Panc1 (cell line): Measurements from ENCODE around the gene MGAT5. TPM values are rescaled to one million over a fixed set of nuclear protein-coding genes. Genes with fewer than 3 reads are reported as not detected.

Experiments used
- ATAC-seq: fragments of 200-7000 bp; cut with Tn5 transposase; 2 replicates; pipeline ENCODE4 v1.9.1; 2020; ENCODE audit warnings: mild to moderate bottlenecking, moderate library complexity
- BruUV-seq: library from RNA; stranded (reverse); fragments of 400-500 nt; replicated peaks from 2 replicates; lab custom pipeline; 2021; lab: Mats Ljungman, UMichigan
- CTCF ChIA-PET: fragments of 300-600 bp; sonication (Branson Sonifier 250); formaldehyde crosslinking; loops from one replicate; lab custom pipeline; 2022; ENCODE audit warnings: antibody characterized with exemption; lab: Charles Lee
- POLR2A ChIA-PET: fragments of 300-600 bp; sonication (Branson Sonifier 250); formaldehyde crosslinking; loops from one replicate; lab custom pipeline; 2022; ENCODE audit warnings: antibody characterized with exemption; lab: Charles Lee
- DNase-seq: peaks from one replicate; pipeline ENCODE4 v3.0.0-alpha.2; 2010; ENCODE audit warnings: low read depth, low spot score
- H3K27ac ChIP-seq: 2 replicates; pipeline ENCODE4 v1.5.1; 2011; ENCODE audit warnings: mild to moderate bottlenecking, low read length, inconsistent platforms
- H3K27me3 ChIP-seq: fragments of 200-500 bp; sonication (Bioruptor generic); 2 replicates; pipeline ENCODE4 v1.6.0; 2014; ENCODE audit warnings: low read length, inconsistent platforms; ENCODE audit not compliant: control insufficient read depth, insufficient read depth
- H3K36me3 ChIP-seq: fragments of 200-500 bp; sonication (Bioruptor generic); 2 replicates; pipeline ENCODE4 v1.5.1; 2014; ENCODE audit warnings: inconsistent platforms, mild to moderate bottlenecking, low read length, moderate library complexity; ENCODE audit not compliant: control insufficient read depth, insufficient read depth
- H3K4me1 ChIP-seq: 2 replicates; pipeline ENCODE4 v1.5.1; 2011; ENCODE audit warnings: inconsistent platforms, mild to moderate bottlenecking, low read length, moderate library complexity; ENCODE audit not compliant: control insufficient read depth, insufficient read depth
- H3K4me3 ChIP-seq, 2 experiments: 2 replicates each; pipeline ENCODE4 v1.5.1; 2011 to 2012; ENCODE audit warnings: low read depth in 2 of 2, low read length in 2 of 2, mild to moderate bottlenecking in 2 of 2, inconsistent platforms in 1 of 2, moderate library complexity in 1 of 2
- H3K9me3 ChIP-seq: fragments of 200-500 bp; sonication (Bioruptor generic); 2 replicates; pipeline ENCODE4 v1.5.1; 2014; ENCODE audit warnings: low read depth, mild to moderate bottlenecking, inconsistent platforms, low read length, moderate library complexity; ENCODE audit not compliant: control insufficient read depth, insufficient read depth
- POLR2AphosphoS5 ChIP-seq: IDR thresholded peaks from 2 replicates; pipeline ENCODE4 v1.6.1; 2012; ENCODE audit warnings: mild to moderate bottlenecking, low read depth, low read length, moderate library complexity
- REST ChIP-seq, 2 experiments: IDR thresholded peaks; 2 replicates each; pipeline ENCODE4 v1.6.1; 2011 to 2012; ENCODE audit warnings: low read depth in 2 of 2, control low read depth in 1 of 2, low read length in 1 of 2, mild to moderate bottlenecking in 1 of 2, moderate library complexity in 1 of 2; ENCODE audit not compliant: insufficient read depth in 1 of 2
- SIN3A ChIP-seq: IDR thresholded peaks from 2 replicates; pipeline ENCODE4 v1.6.1; 2012; ENCODE audit warnings: low read depth, mild to moderate bottlenecking, low read length, moderate library complexity, borderline replicate concordance; ENCODE audit not compliant: insufficient read depth
- TCF7L2 ChIP-seq: IDR thresholded peaks from 2 replicates; pipeline ENCODE4 v1.6.1; 2011; ENCODE audit warnings: mild to moderate bottlenecking, low read depth, low read length, inconsistent platforms
- in situ Hi-C: cut with HindIII; loops from 2 replicates; pipeline ENCODE4 v1.10.0; 2016; ENCODE audit warnings: low sequenced_read_pairs, low pct_unique_long_range_greater_than_20kb
- intact Hi-C: fragments of 100-400 bp; cut with micrococcal nuclease; formaldehyde crosslinking; loops from one replicate; pipeline ENCODE4 v1.10.0; 2022; ENCODE audit not compliant: unreplicated experiment
- total RNA-seq: library from RNA; stranded (reverse); gene quantifications from one replicate; pipeline ENCODE4 v1.2.1, GENCODE V29; 2021; ENCODE audit not compliant: unreplicated experiment
- TF ChIP-seq, protein P1 (sequence below): fragments of 450-650 bp; IDR thresholded peaks from 2 replicates; pipeline ENCODE4 v1.5.1; 2017; ENCODE audit warnings: mild to moderate bottlenecking

The MGAT5 gene
- total RNA-seq, 1 experiment from 2014 or later = 22.1 TPM

GRCh38 chr2:134308474-134309385, 54.9 kb downstream of the MGAT5 start:
- in situ Hi-C loops (no loop called here), intact Hi-C loops (no loop called here)
- Histone ChIP-seq H3K4me1 (no peaks in the 10 kb centered on the region), H3K9me3 (no peaks in the 10 kb centered on the region), H3K4me3 (no peak overlapping the region), H3K27me3 (no peaks in the 10 kb centered on the region), H3K36me3 (no peaks in the 10 kb centered on the region), H3K27ac (no peak overlapping the region)
- ATAC-seq (no peak), DNase-seq (no peak)
- ChIA-PET POLR2A (no interaction called here), CTCF (no interaction called here)
- BruUV-seq = no TSS peak
- no peak for TF ChIP-seq REST (IDR thresholded peaks at IDR 0.05; ENCODE audit: insufficient read depth in 1 of 2, low read depth in 2 of 2, low read length in 1 of 2)

DNA sequence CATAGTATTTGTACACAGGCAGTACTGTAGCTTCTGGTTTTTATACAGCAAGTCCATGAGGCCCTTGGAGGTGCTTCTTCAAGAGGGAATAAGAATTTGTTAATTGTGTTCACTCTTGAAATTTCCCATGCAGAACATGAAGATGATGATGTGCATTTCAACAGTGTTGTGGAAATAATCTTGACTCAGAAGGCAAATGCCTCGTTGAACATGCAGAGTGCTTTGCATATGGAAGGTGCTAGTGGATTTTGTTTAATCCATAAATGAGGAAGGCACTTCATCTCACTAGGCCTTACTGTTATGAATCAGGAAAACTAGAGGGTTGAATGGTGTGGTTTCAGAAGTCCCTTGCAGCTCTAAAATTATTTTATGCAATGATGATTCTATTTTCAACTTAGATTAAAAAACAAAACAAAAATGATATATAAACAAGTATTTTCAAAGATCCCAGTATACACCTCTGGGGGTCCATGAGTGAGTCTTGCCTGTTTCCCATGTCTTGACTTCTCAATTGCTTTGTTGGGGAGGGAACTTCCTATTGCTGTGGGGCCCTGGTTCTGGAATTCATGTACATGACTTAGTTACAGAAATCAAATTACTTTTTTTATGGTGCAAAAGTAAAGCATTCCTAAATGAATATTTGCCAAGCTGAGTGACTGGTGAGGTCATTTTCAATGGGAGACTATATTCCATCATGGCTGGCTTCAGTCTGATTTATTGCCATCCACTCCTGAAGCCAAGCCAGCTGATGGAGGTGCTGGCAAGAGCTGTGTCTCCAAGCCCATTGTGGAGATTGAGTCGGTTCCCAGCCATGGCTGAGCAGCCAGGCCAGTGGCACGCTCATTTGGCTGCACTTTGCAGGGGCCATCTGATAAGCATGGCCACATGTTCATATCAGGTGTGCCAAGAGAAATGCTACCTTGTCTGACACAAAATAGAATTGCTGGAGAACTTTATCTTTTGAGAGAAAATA, 56.5 kb downstream of the MGAT5 start:
- Histone ChIP-seq H3K36me3 (no peaks in the 10 kb centered on the region), H3K27ac (no peak overlapping the region), H3K9me3 (no peaks in the 10 kb centered on the region), H3K4me3 (no peak overlapping the region), H3K27me3 (no peaks in the 10 kb centered on the region), H3K4me1 (no peaks in the 10 kb centered on the region)
- TF ChIP-seq, protein P1, sequence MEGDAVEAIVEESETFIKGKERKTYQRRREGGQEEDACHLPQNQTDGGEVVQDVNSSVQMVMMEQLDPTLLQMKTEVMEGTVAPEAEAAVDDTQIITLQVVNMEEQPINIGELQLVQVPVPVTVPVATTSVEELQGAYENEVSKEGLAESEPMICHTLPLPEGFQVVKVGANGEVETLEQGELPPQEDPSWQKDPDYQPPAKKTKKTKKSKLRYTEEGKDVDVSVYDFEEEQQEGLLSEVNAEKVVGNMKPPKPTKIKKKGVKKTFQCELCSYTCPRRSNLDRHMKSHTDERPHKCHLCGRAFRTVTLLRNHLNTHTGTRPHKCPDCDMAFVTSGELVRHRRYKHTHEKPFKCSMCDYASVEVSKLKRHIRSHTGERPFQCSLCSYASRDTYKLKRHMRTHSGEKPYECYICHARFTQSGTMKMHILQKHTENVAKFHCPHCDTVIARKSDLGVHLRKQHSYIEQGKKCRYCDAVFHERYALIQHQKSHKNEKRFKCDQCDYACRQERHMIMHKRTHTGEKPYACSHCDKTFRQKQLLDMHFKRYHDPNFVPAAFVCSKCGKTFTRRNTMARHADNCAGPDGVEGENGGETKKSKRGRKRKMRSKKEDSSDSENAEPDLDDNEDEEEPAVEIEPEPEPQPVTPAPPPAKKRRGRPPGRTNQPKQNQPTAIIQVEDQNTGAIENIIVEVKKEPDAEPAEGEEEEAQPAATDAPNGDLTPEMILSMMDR = no peak
- TF ChIP-seq REST (IDR thresholded peaks at IDR 0.05; ENCODE audit: insufficient read depth in 1 of 2, low read depth in 2 of 2, low read length in 1 of 2) (no peak), POLR2AphosphoS5 (no peak), SIN3A (no peak), TCF7L2 (no peak)
- BruUV-seq = no TSS peak
- ATAC-seq = no peak
- ChIA-PET CTCF (no interaction called here), POLR2A (no interaction called here)
- no peak for DNase-seq
- in situ Hi-C loops (no loop called here), intact Hi-C loops (no loop called here)
